SW 1271 (cell line): ENCODE measurements around the gene GPR137C.
A peak's percentile ranks its signal among the peaks of the same experiment; 100 is the strongest.

ENCODE experiments used
- DNase-seq, 2 experiments: peaks; one replicate each; lab custom pipeline; 2025; lab: John Stamatoyannopoulos, UW

Gene GPR137C

GRCh38 chr14:52552063-52552988 is at the start of gene GPR137C, which contains the start of gene TXNDC16:
Gene GPR137C, plus strand, starts transcription at chr14:52552836. Its CDS starts 312 bp downstream, at chr14:52553148.
Gene TXNDC16, minus strand, starts transcription at chr14:52552505. Its CDS starts 8,948 bp downstream, at chr14:52543557.
- peak; percentile 99 for DNase-seq

- DNase-seq = no peak
Observed at GRCh38 chr14:52513249-52513648, 39.4 kb upstream of the GPR137C start.

- no peak for DNase-seq
Observed at GRCh38 chr14:52514046-52514811, 38.4 kb upstream of the GPR137C start.

- no peak for DNase-seq
Observed at GRCh38 chr14:52522033-52522432, 30.6 kb upstream of the GPR137C start.

GRCh38 chr14:52522581-52523345 is 29.9 kb upstream of the GPR137C start:
- no peak for DNase-seq

GRCh38 chr14:52527052-52527451 is 25.6 kb upstream of the GPR137C start:
- no peak for DNase-seq

GRCh38 chr14:52531481-52531880 is 21.2 kb upstream of the GPR137C start:
- DNase-seq = no peak

- DNase-seq = no peak
Observed at GRCh38 chr14:52536269-52536668, 16.4 kb upstream of the GPR137C start.

- DNase-seq = no peak
Observed at GRCh38 chr14:52538623-52539022, 14.0 kb upstream of the GPR137C start.

- DNase-seq = no peak
Observed at GRCh38 chr14:52545584-52546317, 6.9 kb upstream of the GPR137C start.

GRCh38 chr14:52546318-52546670 is 6.3 kb upstream of the GPR137C start:
- DNase-seq = no peak

- no peak for DNase-seq
Observed at GRCh38 chr14:52547027-52547426, 5.6 kb upstream of the GPR137C start.

- DNase-seq = no peak
Observed at GRCh38 chr14:52547526-52547925, 5.1 kb upstream of the GPR137C start.

GRCh38 chr14:52550661-52551060 is 2.0 kb upstream of the GPR137C start:
- DNase-seq = no peak

GRCh38 chr14:52551205-52551604 is 1.4 kb upstream of the GPR137C start:
- DNase-seq = no peak

- peak in 1 of 2 experiments; percentile 66 for DNase-seq
Observed at GRCh38 chr14:52551696-52552062, 957 bp upstream of the GPR137C start.

- DNase-seq = peak in 1 of 2 experiments; percentile 21
Observed at GRCh38 chr14:52553002-52553670, 500 bp downstream of the GPR137C start.

- DNase-seq = peak in 1 of 2 experiments; percentile 48
Observed at GRCh38 chr14:52553671-52554575, 1.3 kb downstream of the GPR137C start.

- DNase-seq = no peak
Observed at GRCh38 chr14:52558688-52559087, 6.1 kb downstream of the GPR137C start.

- DNase-seq = peak in 1 of 2 experiments; percentile 4
Observed at GRCh38 chr14:52563120-52563519, 10.5 kb downstream of the GPR137C start.
